ENCODE data around the gene ST3GAL2.
"Not testable (repeated sequence)": the region's sequence is repeated elsewhere in the genome, so short reads cannot be mapped to it uniquely, and the experiment has no call there.

The ST3GAL2 gene

GRCh38 chr16:70453117-70453891 lies 14.4 kb upstream of the ST3GAL2 start:
- Histone ChIP-seq H3K9me3 (no peaks in the 10 kb centered on the region), H3K4me1 (no peaks in the 10 kb centered on the region), H3K36me3 (no peaks in the 10 kb centered on the region), H3K27me3 (no peaks in the 10 kb centered on the region), H3K4me3 (ENCODE audit: low read depth, low read length) (peak overlapping the region; percentile 73)
- TF ChIP-seq CTCF (IDR thresholded peaks at IDR 0.05; ENCODE audit: low read depth, low read length) = no peak
- DNase-seq = no peak

DNA sequence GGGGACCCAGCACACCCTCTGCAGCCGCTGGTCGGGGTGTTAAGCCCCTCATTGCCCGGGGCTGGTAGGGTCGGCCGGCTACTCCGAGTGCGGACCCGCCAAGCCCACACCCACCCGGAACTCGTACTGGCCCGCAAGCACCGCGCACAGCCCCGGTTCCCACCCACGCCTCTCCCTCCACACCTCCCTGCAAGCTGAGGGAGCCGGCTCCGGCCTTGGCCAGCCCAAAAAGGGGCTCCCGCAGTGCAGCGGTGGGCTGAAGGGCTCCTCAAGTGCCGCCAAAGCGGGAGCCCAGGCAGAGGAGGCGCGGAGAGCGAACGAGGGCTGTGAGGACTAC lies 12.1 kb upstream of the ST3GAL2 start:
- H3K4me1 ChIP-seq; H3K27me3 ChIP-seq; DNase-seq; H3K4me3 ChIP-seq (ENCODE audit: low read depth, low read length); H3K36me3 ChIP-seq; H3K9me3 ChIP-seq: not testable (repeated sequence)

DNA sequence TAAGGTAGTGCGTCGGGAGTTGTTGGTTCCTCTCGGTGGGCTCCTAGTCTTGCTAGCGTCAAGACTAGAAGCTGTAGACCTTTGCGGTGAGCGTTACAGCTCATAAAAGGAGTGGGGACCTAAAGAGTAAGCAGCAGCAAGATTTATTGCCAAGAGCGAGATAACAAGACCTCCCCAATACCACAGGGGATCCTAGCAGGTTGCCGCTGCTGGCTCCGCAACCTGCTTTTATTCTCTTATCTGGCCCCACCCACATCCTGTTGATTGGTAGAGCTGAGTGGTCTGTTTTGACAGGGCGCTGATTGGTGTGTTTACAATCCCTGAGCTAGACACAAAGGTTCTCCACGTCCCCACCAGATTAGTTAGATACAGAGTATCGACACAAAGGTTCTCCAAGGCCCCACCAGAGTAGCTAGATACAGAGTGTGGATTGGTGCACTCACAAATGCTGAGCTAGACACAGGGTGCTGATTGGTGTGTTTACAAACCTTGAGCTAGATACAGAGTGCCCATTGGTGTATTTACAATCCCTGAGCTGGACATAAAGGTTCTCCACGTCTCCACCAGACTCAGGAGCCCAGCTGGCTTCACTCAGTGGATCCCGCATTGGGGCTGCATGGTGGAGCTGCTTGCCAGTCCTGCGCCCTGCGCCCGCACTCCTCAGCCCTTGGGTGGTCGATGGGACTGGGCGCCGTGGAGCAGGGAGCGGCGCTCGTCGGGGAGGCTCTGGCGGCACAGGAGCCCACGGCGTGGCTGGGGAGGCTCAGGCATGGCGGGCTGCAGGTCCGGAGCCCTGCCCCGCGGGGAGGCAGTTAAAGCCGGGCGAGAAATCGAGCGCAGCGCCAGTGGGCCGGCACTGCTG lies 11.5 kb upstream of the ST3GAL2 start:
- H3K4me3 ChIP-seq (ENCODE audit: low read depth, low read length); H3K4me1 ChIP-seq; DNase-seq; H3K27me3 ChIP-seq; H3K9me3 ChIP-seq; H3K36me3 ChIP-seq: not testable (repeated sequence)

GRCh38 chr16:70448075-70448474 lies 9.2 kb upstream of the ST3GAL2 start:
- Histone ChIP-seq H3K4me3 (ENCODE audit: low read depth, low read length) (no peak overlapping the region), H3K9me3 (no peaks in the 10 kb centered on the region), H3K4me1 (no peaks in the 10 kb centered on the region), H3K27me3 (no peaks in the 10 kb centered on the region), H3K36me3 (no peaks in the 10 kb centered on the region)
- no peak for TF ChIP-seq CTCF (IDR thresholded peaks at IDR 0.05; ENCODE audit: low read depth, low read length)
- no peak for DNase-seq

GRCh38 chr16:70444249-70445063 lies 5.6 kb upstream of the ST3GAL2 start:
- Histone ChIP-seq H3K4me1 (peaks cover 5% of the 10 kb centered on the region), H3K27me3 (no peaks in the 10 kb centered on the region), H3K36me3 (no peaks in the 10 kb centered on the region; the same call in 1 of the 2 replicates), H3K4me3 (ENCODE audit: low read depth, low read length) (no peak overlapping the region), H3K9me3 (no peaks in the 10 kb centered on the region)
- no peak for DNase-seq
- no peak for TF ChIP-seq CTCF (IDR thresholded peaks at IDR 0.05; ENCODE audit: low read depth, low read length)

DNA sequence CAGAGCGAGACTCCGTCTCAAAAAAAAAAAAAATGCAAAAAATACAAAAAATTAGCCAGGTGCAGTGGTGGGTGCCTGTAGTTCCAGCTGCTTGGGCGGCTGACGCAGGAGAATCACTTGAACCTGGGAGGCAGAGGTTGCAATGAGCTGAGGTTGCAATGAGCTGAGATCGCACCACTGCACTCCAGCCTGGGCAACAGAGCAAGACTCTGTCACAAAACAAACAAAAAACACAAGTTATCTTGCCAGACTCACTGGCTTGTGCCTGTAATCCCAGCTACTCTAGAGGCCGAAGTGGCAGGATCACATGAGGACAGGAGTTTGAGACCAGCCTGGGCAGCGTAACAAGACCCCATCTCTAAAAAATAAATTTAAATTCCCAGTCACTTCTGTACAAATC lies 3.4 kb upstream of the ST3GAL2 start:
- H3K27me3 ChIP-seq = no peaks in the 10 kb centered on the region
- H3K9me3 ChIP-seq = no peaks in the 10 kb centered on the region
- H3K4me1 ChIP-seq = peaks cover 5% of the 10 kb centered on the region
- no peaks in the 10 kb centered on the region; the same call in 1 of the 2 replicates for H3K36me3 ChIP-seq
- no peak for DNase-seq
- H3K4me3 ChIP-seq (ENCODE audit: low read depth, low read length) = no peak overlapping the region
- no peak for TF ChIP-seq CTCF (IDR thresholded peaks at IDR 0.05; ENCODE audit: low read depth, low read length)
